Measurements from ENCODE around the gene CFAP20DC.
A peak's percentile ranks its signal among the peaks of the same experiment; 100 is the strongest.
"Not testable (repeated sequence)": the region's sequence is repeated elsewhere in the genome, so short reads cannot be mapped to it uniquely, and the experiment has no call there.

The CFAP20DC gene

GRCh38 chr3:58746758-58747157 lies 303.1 kb downstream of the CFAP20DC start:
- DNase-seq (no peak), ATAC-seq (no peak)
- Mint-ChIP-seq H3K27me3 (peaks cover 8% of the 10 kb centered on the region), H3K4me3 (no peak overlapping the region), H3K4me1 (no peaks in the 10 kb centered on the region), H3K27ac (no peak overlapping the region), H3K9me3 (no peaks in the 10 kb centered on the region)

GRCh38 chr3:58743296-58743695 lies 306.5 kb downstream of the CFAP20DC start:
- H3K4me1 Mint-ChIP-seq = no peaks in the 10 kb centered on the region
- no peak overlapping the region for H3K4me3 Mint-ChIP-seq
- DNase-seq (no peak), ATAC-seq (no peak)
- no peaks in the 10 kb centered on the region for H3K9me3 Mint-ChIP-seq
- no peak overlapping the region for H3K27ac Mint-ChIP-seq
- peaks cover 14% of the 10 kb centered on the region for H3K27me3 Mint-ChIP-seq

- Mint-ChIP-seq H3K4me1 (no peaks in the 10 kb centered on the region), H3K27ac (no peak overlapping the region)
Measured at GRCh38 chr3:58742239-58742638, 307.6 kb downstream of the CFAP20DC start.

GRCh38 chr3:58737644-58738043 lies 312.2 kb downstream of the CFAP20DC start:
- Mint-ChIP-seq H3K27ac (no peak overlapping the region), H3K27me3 (peaks cover 13% of the 10 kb centered on the region), H3K4me3 (no peak overlapping the region)

More at GRCh38 chr3:58742239-58742638, 307.6 kb downstream of the CFAP20DC start:
- H3K27me3 Mint-ChIP-seq = peaks cover 14% of the 10 kb centered on the region
- DNase-seq = no peak
- no peaks in the 10 kb centered on the region for H3K9me3 Mint-ChIP-seq
- ATAC-seq = no peak
- H3K4me3 Mint-ChIP-seq = no peak overlapping the region

GRCh38 chr3:58731673-58732072 lies 318.2 kb downstream of the CFAP20DC start:
- DNase-seq (no peak), ATAC-seq (no peak)
- no peaks in the 10 kb centered on the region for H3K27me3 Mint-ChIP-seq
- no peak overlapping the region for H3K4me3 Mint-ChIP-seq
- H3K4me1 Mint-ChIP-seq = no peaks in the 10 kb centered on the region
- no peak overlapping the region for H3K27ac Mint-ChIP-seq
- peaks cover 3 to 6% of the 10 kb centered on the region in 2 donors for H3K9me3 Mint-ChIP-seq

More at GRCh38 chr3:58737644-58738043, 312.2 kb downstream of the CFAP20DC start:
- ATAC-seq (no peak), DNase-seq (no peak)
- no peaks in the 10 kb centered on the region for H3K4me1 Mint-ChIP-seq
- H3K9me3 Mint-ChIP-seq = peaks cover 3 to 6% of the 10 kb centered on the region in 2 donors

GRCh38 chr3:58728723-58729122 lies 321.1 kb downstream of the CFAP20DC start:
- Mint-ChIP-seq H3K4me1 (no peaks in the 10 kb centered on the region), H3K27ac (no peak overlapping the region), H3K4me3 (no peak overlapping the region), H3K9me3 (no peaks in the 10 kb centered on the region), H3K27me3 (no peaks in the 10 kb centered on the region)
- peak; percentile 39 for ATAC-seq
- DNase-seq = no peak

GRCh38 chr3:58725326-58725853 lies 324.4 kb downstream of the CFAP20DC start:
- ATAC-seq = no peak
- Mint-ChIP-seq H3K4me3 (no peak overlapping the region), H3K27ac (no peak overlapping the region), H3K4me1 (no peaks in the 10 kb centered on the region), H3K27me3 (peaks cover 3% of the 10 kb centered on the region), H3K9me3 (no peaks in the 10 kb centered on the region)
- no peak for DNase-seq

DNA sequence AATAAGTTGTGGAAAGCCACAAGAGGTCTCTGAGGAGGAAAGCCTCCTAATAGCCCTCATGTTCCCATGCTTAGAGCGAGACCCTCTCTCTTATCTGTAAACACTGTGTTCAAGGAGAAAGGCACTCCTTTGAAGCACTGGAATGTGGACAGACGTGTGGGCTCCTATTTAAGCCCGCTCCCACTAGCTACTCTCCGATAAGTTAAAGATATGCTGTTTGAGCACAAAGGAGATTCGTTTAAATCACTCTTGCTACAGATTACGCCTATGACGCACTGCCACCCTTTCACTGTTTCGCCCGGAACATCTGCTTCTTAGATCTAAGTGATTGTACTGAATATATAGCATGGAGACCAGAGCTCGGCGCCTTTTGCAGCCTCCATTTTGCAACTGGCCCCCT lies 325.5 kb downstream of the CFAP20DC start:
- Mint-ChIP-seq H3K9me3 (no peaks in the 10 kb centered on the region), H3K4me1 (no peaks in the 10 kb centered on the region), H3K4me3 (no peak overlapping the region), H3K27ac (no peak overlapping the region), H3K27me3 (peaks cover 11% of the 10 kb centered on the region)
- ATAC-seq = no peak
- no peak for DNase-seq

DNA sequence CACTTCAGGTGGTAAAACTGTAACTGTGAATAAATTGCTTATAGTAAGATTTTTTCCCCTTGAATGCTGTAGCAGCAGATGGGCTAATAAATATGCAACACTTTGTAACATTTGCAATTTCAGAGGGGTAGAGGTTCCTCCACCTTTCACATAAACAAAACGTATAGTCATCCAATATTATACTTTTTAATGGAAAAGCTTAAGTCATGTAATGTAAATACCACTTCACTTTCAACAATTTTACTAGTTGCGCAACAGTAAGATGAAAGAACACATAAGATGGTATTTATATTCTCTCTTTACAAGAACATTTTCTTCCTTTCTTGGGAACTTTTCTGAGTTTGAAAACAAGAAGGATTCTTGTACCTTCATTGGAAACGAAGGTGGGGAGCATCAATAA lies 326.7 kb downstream of the CFAP20DC start:
- H3K27me3 Mint-ChIP-seq = peaks cover 11% of the 10 kb centered on the region
- H3K27ac Mint-ChIP-seq = no peak overlapping the region
- DNase-seq = no peak
- no peak overlapping the region for H3K4me3 Mint-ChIP-seq
- no peak for ATAC-seq
- H3K4me1 Mint-ChIP-seq = no peaks in the 10 kb centered on the region
- no peaks in the 10 kb centered on the region for H3K9me3 Mint-ChIP-seq

GRCh38 chr3:58722561-58722960 lies 327.3 kb downstream of the CFAP20DC start:
- H3K4me3 Mint-ChIP-seq = no peak overlapping the region
- H3K4me1 Mint-ChIP-seq = no peaks in the 10 kb centered on the region
- H3K27me3 Mint-ChIP-seq = peaks cover 11% of the 10 kb centered on the region
- no peak for DNase-seq
- no peaks in the 10 kb centered on the region for H3K9me3 Mint-ChIP-seq
- no peak overlapping the region for H3K27ac Mint-ChIP-seq
- ATAC-seq = no peak

DNA sequence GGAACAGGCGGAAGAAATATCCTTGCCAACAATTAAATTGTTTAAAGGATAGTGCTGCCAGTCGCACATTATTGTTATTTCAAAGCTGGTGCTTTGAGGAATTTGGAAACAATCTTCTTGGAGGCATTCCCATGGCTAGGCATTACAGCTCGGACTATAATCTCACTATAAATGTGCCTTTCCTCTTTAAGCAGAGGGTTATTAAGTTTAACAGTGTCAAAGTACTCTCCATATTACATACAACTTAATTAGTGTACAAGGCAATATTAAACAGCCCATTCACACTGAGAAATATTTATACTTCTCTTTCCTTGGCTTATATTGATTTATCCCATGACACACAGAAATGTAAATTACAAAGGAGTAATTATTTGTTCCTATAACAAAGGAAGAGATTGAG lies 329.3 kb downstream of the CFAP20DC start:
- peaks cover 11% of the 10 kb centered on the region for H3K27me3 Mint-ChIP-seq
- ATAC-seq = no peak

DNA sequence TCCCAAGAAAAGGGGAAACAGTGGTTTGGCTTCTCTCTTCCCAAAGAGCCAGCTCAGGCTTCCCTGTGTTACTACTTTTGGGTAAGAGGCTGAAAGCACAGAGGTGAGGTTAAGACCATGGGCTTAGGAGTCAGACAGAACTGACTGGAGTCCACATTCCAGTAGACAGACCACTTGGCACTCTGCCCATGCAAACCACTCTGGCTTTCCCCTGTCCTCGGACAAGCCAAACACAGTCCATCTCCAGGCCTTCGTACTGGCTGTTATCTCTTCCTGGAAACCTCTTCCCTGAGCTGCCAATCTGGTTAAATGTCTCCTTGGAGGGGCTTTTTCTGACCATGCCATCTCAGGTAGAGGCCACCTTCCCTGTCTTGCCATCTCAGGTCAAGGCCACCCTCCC lies 330.1 kb downstream of the CFAP20DC start:
- no peak for ATAC-seq
- Mint-ChIP-seq H3K27me3 (peaks cover 11% of the 10 kb centered on the region), H3K4me1 (no peaks in the 10 kb centered on the region), H3K9me3 (no peaks in the 10 kb centered on the region), H3K4me3 (no peak overlapping the region), H3K27ac (no peak overlapping the region)
- DNase-seq = no peak

More for the DNA sequence above, 329.3 kb downstream of the CFAP20DC start:
- no peaks in the 10 kb centered on the region for H3K9me3 Mint-ChIP-seq
- H3K27ac Mint-ChIP-seq = no peak overlapping the region
- no peak for DNase-seq
- no peaks in the 10 kb centered on the region for H3K4me1 Mint-ChIP-seq
- no peak overlapping the region for H3K4me3 Mint-ChIP-seq

DNA sequence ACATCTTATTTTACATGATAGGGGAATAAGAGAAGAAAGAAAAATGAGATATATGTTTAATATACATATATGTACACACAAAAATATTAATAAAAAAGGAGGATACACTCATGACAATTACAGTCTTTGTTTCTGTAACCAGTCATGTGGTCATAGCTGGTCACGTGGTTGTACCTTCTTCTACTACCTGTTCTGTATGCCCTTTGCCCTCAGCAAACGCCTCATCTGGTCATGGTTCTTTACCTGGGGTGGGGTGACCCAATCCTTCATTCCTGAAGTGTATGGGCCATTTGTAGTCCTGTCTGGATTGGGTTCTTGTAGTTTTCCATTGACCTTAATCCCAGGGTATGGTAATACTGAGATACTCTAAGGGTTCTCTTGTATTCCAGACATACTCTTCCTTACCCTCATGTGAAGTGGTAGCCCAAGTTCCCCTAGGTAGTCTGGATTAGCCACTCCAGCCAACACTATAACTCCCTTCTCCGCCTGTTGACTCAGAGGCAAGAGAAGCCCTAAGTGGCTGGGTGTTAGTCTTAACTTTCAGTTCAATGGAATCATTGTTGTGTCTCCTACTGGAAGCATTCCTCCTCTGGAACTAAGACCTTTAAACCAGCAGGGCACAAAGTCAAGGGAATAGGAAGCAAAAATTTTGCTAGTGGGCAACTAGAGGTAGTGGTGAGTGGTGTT lies 336.0 kb downstream of the CFAP20DC start:
- no peak for ATAC-seq
- no peaks in the 10 kb centered on the region for H3K9me3 Mint-ChIP-seq
- H3K4me3 Mint-ChIP-seq = no peak overlapping the region
- H3K27ac Mint-ChIP-seq = no peak overlapping the region
- no peak for DNase-seq
- no peaks in the 10 kb centered on the region for H3K4me1 Mint-ChIP-seq
- no peaks in the 10 kb centered on the region for H3K27me3 Mint-ChIP-seq

DNA sequence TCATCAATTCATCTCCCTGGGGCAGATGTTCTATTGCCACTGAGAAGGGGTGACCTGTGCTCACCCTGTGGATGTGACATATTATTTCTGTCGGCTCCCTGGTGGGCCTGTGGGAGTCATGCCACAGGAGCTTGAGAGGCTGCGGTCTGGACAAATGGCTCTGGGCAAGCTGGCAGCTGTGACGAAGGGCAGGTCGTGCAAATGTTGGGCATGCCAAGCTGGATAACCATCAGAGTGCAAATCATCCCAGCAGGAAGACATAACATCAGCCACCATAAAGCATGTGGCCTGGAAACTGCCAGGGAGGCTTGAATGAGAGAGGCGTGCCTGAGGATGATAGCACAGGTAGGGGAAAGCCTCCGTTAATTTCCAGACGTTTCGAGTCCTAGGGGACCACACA lies 338.0 kb downstream of the CFAP20DC start:
- Mint-ChIP-seq H3K9me3 (no peaks in the 10 kb centered on the region), H3K4me3 (no peak overlapping the region), H3K27ac (no peak overlapping the region), H3K4me1 (no peaks in the 10 kb centered on the region), H3K27me3 (no peaks in the 10 kb centered on the region)
- DNase-seq (no peak), ATAC-seq (no peak)

DNA sequence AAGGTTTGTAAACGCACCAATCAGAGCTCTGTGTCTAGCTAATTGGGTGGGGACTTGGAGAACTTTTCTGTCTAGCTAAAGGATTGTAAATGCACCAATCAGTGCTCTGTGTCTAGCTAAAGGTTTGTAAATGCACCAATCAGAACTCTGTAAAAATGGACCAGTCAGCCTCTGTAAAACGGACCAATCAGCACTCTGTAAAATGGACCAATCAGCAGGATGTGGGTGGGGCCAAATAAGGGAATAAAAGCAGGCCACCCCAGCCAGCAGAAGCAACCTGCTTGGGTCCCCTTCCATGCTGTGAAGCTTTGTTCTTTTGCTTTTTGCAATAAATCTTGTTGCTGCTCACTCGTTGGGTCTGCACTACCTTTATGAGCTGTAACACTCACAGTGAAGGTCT lies 340.8 kb downstream of the CFAP20DC start:
- H3K27ac Mint-ChIP-seq, H3K4me3 Mint-ChIP-seq, H3K27me3 Mint-ChIP-seq, ATAC-seq, H3K9me3 Mint-ChIP-seq, DNase-seq, H3K4me1 Mint-ChIP-seq: not testable (repeated sequence)

DNA sequence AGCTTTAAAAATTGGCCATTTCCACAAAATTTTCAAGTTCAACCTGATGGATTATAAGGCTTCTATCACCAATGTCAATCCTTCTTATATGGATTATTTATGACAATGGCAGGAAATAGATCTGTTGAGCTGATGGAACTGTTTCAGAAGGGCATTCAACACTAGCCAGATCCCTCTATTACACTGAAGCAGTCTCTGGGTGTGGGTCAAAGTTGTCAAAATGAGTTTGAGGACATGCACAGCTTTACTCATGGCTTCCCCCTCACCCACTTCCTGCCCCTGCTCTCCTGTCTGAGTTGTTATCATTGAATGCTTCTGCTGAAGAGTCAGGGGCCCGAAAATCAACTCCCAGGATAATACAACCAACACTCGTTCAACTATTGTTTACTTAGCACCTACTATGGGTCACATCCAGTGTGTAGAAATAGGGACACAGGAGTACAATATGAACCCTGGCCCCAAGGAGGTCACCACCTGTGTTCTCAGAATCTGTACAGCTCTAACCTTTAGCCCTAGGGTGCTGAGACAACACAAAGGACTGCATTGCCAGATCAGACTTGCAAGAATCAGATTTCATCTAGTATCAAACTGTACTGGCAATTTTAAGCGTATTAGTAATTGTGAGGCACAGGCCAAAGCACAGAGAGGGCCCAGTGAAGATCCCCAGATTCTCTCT lies 341.6 kb downstream of the CFAP20DC start:
- Mint-ChIP-seq H3K27ac (no peak overlapping the region), H3K9me3 (no peaks in the 10 kb centered on the region), H3K27me3 (no peaks in the 10 kb centered on the region), H3K4me1 (no peaks in the 10 kb centered on the region), H3K4me3 (no peak overlapping the region)
- no peak for DNase-seq
- no peak for ATAC-seq

All from stimulated activated naive CD8-positive, alpha-beta T cell treated with anti-CD3 and anti-CD28 coated beads, Interleukin-15, amount 100 ng/mL, for 72 hours (primary cell).